ENCODE data around the gene FHIT.

DNA sequence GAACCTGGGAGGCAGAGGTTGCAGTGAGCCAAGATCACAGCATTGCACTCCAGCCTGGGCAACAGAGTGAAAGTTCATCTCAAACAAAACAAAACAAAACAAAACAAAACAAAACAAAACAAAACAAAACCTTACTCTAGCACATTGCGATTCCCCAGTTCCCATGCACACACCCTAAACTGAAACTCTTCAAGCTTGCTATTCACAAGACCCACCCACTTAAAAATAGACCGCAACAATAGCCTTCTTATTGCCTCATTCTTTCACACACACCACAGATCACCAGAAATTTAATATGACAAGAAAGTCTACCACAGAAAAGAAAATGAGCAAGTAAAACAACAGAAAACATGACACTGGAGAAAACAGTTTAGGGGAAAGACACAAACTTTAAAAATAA, 598.4 kb downstream of the FHIT start:
- TF ChIP-seq POLR2AphosphoS5 (IDR thresholded peaks at IDR 0.05; ENCODE audit: low read depth, low read length) (no peak), TAF1 (IDR thresholded peaks at IDR 0.05; ENCODE audit: borderline replicate concordance, insufficient read depth, low read length) (no peak), FOXP2 (optimal IDR thresholded peaks at IDR 0.05; ENCODE audit: borderline replicate concordance, extremely low read depth, extremely low read length, insufficient read depth) (no peak)
- TF ChIP-seq, protein P1, sequence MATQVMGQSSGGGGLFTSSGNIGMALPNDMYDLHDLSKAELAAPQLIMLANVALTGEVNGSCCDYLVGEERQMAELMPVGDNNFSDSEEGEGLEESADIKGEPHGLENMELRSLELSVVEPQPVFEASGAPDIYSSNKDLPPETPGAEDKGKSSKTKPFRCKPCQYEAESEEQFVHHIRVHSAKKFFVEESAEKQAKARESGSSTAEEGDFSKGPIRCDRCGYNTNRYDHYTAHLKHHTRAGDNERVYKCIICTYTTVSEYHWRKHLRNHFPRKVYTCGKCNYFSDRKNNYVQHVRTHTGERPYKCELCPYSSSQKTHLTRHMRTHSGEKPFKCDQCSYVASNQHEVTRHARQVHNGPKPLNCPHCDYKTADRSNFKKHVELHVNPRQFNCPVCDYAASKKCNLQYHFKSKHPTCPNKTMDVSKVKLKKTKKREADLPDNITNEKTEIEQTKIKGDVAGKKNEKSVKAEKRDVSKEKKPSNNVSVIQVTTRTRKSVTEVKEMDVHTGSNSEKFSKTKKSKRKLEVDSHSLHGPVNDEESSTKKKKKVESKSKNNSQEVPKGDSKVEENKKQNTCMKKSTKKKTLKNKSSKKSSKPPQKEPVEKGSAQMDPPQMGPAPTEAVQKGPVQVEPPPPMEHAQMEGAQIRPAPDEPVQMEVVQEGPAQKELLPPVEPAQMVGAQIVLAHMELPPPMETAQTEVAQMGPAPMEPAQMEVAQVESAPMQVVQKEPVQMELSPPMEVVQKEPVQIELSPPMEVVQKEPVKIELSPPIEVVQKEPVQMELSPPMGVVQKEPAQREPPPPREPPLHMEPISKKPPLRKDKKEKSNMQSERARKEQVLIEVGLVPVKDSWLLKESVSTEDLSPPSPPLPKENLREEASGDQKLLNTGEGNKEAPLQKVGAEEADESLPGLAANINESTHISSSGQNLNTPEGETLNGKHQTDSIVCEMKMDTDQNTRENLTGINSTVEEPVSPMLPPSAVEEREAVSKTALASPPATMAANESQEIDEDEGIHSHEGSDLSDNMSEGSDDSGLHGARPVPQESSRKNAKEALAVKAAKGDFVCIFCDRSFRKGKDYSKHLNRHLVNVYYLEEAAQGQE (IDR thresholded peaks at IDR 0.05; ENCODE audit: insufficient read depth in 1 of 2, low read depth in 2 of 2, low read length in 2 of 2): no peak
